Cerebellar cortex (tissue), 1 donor: ENCODE measurements around the gene RAB1B.
A peak's percentile ranks its signal among the peaks of the same experiment; 100 is the strongest.
"Not testable (repeated sequence)": the region's sequence is repeated elsewhere in the genome, so short reads cannot be mapped to it uniquely, and the experiment has no call there.

Source experiments
- DNase-seq: peaks from one replicate; pipeline ENCODE4 v3.0.0-alpha.2; 2015; ENCODE audit warnings: low spot score

Gene RAB1B

GRCh38 chr11:66239998-66240780, 28.2 kb upstream of the RAB1B start:
- no peak for DNase-seq

DNA sequence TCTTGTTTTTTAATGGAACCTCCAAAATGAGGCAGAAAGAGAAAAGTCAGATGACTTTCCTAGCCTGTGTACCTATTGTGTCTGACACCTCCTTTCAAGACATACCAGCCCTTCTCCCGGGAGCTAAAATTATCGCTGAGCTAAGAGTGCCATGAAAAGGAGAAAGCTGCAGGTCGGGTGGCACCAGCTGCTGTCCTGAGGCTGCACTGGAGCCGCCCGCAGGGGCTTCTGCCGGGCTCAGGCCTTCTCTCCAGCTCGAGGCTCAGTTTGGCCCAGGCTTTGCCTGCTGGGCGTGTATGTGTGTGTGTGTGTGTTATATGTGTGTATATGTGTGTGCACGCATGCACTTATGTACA, 27.7 kb upstream of the RAB1B start:
- no peak for DNase-seq

GRCh38 chr11:66242095-66242765, 26.2 kb upstream of the RAB1B start:
- DNase-seq = peak; percentile 91

- DNase-seq = no peak
Measured at GRCh38 chr11:66243782-66244535, 24.5 kb upstream of the RAB1B start.

- no peak for DNase-seq
Measured at GRCh38 chr11:66247295-66247694, 21.1 kb upstream of the RAB1B start.

- DNase-seq = no peak
Measured at GRCh38 chr11:66247801-66248200, 20.6 kb upstream of the RAB1B start.

GRCh38 chr11:66248903-66249302, 19.5 kb upstream of the RAB1B start:
- DNase-seq = no peak

DNA sequence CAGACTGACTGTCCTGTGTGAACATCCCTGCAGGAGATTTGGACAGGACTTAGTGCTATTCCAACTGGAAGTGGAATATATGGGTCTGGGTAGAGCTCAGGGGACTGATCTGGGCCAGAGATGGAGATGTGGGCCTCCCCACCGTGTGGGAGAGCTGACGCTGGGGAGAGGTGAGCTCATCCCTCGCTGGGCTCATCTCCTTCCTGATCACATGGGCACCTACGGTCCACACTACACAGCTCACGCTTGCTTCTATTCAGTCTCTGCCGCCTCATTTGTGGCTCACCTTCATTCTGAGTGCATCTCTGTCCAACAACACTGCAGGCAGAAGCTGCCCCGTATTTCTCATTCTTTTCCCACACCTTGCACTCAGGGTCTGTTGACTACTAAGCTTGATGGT, 16.6 kb upstream of the RAB1B start:
- DNase-seq = peak; percentile 71

GRCh38 chr11:66253081-66253480, 15.4 kb upstream of the RAB1B start:
- not testable (repeated sequence) for DNase-seq

DNA sequence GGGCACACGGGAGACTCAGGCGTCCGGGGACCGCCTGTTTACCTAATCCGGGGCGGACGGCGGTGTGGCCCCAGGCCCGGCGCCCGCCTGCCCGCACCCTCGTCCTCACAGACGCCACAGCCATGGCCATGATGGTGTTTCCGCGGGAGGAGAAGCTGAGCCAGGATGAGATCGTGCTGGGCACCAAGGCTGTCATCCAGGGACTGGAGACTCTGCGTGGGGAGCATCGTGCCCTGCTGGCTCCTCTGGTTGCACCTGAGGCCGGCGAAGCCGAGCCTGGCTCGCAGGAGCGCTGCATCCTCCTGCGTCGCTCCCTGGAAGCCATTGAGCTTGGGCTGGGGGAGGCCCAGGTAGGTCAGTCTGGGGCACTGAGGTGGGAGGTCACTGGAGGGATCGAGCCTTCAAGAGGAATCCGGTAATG, 10.0 kb upstream of the RAB1B start:
- DNase-seq = no peak

DNA sequence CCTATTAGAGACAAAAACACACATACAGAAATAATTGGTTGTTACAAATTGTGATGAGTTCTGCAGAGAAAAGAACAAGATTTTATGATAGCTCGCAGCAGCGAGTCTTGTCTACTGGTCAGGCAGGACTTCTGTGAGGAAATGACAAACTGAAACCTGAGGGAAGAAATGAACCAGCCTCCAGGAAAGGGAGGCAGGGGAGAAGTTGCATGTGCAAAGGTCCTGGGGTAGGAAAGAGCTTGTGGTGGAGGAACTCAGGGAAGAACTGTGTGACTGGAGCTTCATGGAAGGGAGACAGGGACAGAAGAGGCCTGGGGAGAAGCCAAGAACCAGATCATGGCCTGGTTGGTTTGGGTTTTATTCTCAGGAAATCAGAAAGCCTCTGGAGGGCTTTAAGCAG, 9.2 kb upstream of the RAB1B start:
- DNase-seq = no peak

DNA sequence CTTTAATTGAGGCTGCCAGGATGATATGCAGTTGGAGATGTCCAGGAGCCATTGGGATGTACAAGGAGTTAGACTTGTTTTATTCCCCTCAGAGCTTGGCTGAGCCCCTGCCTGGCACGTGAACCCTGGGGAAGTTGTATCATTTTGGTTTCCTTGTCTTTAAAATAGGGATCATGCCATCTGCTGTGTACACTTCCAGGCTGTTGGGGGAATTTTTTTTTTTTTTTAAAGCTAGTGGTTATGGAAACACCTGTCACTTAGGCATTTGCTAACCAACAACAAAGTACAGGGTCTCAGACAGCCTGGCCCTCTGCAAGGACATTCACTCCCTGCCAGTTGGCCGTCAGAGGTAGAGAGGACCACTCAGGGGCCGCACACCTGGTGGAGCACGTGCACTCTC, 8.5 kb upstream of the RAB1B start:
- no peak for DNase-seq

GRCh38 chr11:66261578-66261977, 6.9 kb upstream of the RAB1B start:
- DNase-seq = no peak

GRCh38 chr11:66262191-66262590, 6.2 kb upstream of the RAB1B start:
- no peak for DNase-seq

DNA sequence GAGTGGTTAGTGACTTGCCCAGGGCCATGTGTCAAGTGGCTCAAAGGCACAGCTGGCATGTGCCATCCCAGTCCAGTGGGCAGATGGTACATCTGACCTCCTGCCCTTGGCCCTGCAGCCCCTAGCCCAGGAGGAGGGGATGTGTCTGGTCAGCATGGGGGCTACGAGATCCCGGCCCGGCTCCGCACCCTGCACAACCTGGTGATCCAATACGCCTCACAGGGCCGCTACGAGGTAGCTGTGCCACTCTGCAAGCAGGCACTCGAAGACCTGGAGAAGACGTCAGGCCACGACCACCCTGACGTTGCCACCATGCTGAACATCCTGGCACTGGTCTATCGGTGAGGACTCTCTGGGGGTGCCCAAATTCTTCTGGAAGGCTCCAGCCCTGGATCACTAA, 5.7 kb upstream of the RAB1B start:
- DNase-seq = no peak

GRCh38 chr11:66263231-66263630, 5.2 kb upstream of the RAB1B start:
- no peak for DNase-seq

DNA sequence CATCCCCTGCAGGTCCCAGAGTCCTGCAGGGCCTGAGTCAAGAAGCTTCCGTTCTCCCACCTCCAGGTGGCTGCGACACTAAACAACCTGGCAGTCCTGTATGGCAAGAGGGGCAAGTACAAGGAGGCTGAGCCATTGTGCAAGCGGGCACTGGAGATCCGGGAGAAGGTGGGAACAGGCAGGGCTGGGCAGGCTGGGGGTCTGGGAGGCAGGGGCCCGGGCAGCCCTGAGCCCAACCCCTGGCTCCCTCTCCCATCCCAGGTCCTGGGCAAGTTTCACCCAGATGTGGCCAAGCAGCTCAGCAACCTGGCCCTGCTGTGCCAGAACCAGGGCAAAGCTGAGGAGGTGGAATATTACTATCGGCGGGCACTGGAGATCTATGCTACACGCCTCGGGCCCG, 4.7 kb upstream of the RAB1B start:
- no peak for DNase-seq

DNA sequence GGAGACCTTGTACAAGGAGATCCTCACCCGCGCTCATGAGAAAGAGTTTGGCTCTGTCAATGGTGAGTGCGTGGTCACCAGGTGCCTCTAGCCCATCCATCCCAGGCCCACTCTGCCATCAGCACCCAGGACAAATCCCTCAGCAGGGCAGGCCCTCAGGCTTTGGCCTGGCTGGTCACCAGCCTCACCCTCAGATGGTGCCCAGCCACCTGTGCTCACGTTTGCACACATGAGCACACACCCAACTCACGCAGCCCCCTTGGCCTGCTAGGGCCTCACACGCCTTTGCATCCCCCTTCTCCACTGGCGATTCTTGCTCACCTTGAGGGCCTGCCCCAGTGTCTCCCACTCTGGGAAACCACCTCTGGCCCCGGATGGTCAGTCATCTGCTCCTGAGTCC, 4.1 kb upstream of the RAB1B start:
- DNase-seq = no peak

DNA sequence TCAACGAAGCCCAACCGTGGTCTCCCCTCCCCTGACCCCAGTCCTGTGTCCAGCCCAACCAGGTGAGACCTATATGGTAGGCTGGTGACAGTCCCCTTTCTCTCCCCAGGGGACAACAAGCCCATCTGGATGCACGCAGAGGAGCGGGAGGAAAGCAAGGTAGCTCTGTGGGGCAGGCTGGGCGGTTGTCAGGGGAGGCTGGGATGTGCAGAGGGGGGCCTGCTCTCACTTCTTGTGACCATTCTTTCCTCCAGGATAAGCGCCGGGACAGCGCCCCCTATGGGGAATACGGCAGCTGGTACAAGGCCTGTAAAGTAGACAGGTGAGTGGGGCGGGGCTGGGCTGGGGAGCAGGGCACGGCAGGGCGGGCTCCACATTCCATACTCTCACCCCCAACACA, 3.5 kb upstream of the RAB1B start:
- DNase-seq = no peak

GRCh38 chr11:66265531-66266377, 2.7 kb upstream of the RAB1B start:
- DNase-seq = no peak

- no peak for DNase-seq
Measured at GRCh38 chr11:66266378-66267038, 1.9 kb upstream of the RAB1B start.

GRCh38 chr11:66267039-66267378, 1.4 kb upstream of the RAB1B start:
- no peak for DNase-seq
